HG03135 (cell line): ENCODE data around the gene NR2F1.
A peak's percentile ranks its signal among the peaks of the same experiment; 100 is the strongest.

Experiments
- ATAC-seq: cut with Tn5 transposase; IDR thresholded peaks from one replicate; pipeline ENCODE4 v1.9.1; 2021; ENCODE audit warnings: mild to moderate bottlenecking, moderate library complexity; ENCODE audit not compliant: unreplicated experiment

NR2F1 gene

DNA sequence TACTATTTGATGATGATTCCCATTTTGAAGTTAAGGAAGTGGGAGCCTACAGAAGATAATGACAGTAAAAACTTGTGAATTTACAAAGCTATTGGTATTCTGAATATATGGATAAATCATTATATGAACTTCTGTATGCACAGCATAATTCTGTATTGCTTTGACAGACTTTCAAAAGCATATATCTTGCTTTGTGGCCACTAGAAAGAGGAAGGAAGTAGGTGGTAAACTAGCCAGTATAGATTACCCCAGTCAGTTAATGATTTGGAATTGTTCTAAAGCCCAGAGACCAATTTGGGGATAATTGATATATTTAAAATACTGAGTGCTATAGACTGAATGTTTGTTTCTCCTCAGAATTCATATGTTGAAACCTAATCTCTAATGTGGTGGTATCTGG is 53.0 kb downstream of the NR2F1 start:
- peak; percentile 91 for ATAC-seq

DNA sequence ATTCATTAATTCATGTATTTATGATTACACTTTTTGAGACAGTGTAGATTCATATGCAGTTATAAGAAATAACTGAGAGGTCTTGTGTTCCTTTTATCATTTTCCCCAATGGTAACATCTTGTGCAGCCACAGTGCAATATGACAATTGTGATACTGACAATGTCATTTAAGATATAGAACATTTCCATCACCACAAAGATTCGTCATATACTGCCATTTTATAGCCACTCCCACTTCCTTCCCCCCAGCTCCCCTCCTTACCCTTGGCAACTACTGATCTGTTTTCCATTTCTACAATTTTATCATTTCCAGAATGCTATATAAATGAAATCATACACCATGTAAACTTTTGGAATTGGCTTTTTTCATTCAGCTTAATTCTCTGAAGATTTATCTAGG is 53.8 kb downstream of the NR2F1 start:
- ATAC-seq: no peak

DNA sequence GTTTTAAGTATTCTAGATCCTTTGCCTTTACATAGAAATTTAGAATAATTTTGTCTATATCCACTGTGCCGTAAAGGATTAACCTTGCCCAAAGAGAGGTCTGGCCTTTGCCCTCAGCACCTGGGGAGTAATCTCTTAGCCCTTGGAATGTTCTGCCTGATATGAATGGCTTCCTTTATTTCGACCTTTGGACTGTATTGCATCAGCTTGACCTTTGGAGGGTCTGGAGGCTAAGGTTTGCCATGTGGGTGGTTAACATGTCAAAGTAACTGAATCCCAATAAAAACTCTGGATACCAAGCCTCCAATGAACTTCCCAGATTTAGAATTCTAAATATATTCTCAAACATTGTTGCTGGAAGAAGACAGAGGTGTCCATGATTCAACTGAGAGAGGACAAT is 54.7 kb downstream of the NR2F1 start:
- ATAC-seq: no peak

DNA sequence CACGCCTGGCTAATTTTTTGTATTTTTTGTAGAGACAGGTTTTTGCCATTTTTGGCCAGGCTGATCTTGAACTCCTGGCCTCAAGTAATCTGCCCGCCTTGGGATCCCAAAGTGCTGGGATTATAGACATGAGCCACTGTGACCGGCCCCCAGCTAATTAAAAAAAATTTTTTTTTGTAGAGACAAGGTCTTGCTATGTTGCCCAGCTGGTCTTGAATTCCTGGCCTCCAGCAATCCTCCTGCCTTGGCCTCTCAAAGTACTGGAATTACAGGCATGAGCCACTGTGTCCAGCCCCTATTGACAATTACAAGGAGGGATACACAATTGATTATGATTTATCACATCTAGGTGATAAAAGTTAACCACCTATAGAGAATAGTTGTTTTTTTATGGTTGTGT is 59.5 kb downstream of the NR2F1 start:
- no peak for ATAC-seq
